ENCODE data around the gene CD320.

- TF ChIP-seq CTCF (IDR thresholded peaks at IDR 0.05; ENCODE audit: low read depth, low read length) = no peak
- no peak for TF ChIP-seq MAX (IDR thresholded peaks at IDR 0.05; ENCODE audit: low read depth, low read length)
- no peak for TF ChIP-seq POLR2A (IDR thresholded peaks at IDR 0.05; ENCODE audit: extremely low read depth, insufficient read length)
Measured at GRCh38 chr19:8334458-8335342, 26.5 kb upstream of the CD320 start.
